ENCODE measurements around the gene NFYB.

NFYB gene

DNA sequence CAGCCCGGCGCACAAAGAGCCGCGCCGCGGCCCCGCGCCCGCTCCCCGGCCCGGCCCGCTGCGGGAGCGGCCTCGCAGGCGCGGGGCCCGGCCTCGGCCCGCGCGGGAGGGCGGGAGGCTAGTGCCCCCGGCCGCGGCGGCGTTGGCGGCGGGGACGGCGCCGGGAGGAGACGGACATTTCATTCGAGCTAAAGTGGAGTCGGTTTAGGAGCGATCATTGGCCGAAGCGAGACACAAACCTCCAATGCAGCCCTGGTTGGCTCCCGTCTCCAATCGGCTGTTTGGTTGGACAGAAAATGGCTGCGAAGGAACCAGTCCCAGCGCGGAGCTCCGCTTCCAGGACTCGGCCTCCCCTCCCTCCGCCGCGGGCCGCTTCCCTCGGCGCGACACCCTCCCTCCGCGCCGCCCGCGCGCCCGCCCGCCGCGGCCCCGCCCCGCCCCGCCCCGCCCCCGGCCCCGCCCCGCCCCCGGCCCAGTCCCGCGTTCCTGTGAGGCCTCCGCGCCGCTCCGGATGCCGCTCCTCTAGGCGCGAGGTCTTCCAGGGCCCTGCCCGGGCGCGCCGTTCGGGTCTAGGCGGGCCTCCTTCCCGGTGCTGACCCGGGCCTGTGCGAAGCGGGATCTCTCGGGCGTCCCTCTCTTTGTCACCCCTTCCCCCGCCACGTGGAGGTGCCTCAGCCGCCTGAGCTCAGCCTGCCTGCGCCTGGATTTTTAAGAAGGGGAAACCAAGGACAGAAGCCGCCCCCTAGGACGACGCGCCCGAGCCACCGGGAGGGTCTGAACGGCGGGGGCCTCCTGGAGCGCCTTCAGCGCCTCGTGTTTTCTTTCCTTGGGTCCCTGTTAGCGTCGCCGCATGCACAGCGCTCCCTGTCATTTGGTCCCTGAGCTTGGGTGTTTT, at the start of gene NFYB:
NFYB (minus strand) TSS at position 309 of the 895 bp plus-strand sequence. CDS start 2,757 bp downstream, outside the sequence.
- TF ChIP-seq, protein P1, sequence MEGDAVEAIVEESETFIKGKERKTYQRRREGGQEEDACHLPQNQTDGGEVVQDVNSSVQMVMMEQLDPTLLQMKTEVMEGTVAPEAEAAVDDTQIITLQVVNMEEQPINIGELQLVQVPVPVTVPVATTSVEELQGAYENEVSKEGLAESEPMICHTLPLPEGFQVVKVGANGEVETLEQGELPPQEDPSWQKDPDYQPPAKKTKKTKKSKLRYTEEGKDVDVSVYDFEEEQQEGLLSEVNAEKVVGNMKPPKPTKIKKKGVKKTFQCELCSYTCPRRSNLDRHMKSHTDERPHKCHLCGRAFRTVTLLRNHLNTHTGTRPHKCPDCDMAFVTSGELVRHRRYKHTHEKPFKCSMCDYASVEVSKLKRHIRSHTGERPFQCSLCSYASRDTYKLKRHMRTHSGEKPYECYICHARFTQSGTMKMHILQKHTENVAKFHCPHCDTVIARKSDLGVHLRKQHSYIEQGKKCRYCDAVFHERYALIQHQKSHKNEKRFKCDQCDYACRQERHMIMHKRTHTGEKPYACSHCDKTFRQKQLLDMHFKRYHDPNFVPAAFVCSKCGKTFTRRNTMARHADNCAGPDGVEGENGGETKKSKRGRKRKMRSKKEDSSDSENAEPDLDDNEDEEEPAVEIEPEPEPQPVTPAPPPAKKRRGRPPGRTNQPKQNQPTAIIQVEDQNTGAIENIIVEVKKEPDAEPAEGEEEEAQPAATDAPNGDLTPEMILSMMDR (conservative IDR thresholded peaks at IDR 0.05; ENCODE audit: low read depth, low read length), result no peak
- peak within 1 kb of the TSS; percentile 68 for H3K4me3 ChIP-seq (ENCODE audit: low read length)
- peak; percentile 95 for DNase-seq (ENCODE audit: low read depth)

DNA sequence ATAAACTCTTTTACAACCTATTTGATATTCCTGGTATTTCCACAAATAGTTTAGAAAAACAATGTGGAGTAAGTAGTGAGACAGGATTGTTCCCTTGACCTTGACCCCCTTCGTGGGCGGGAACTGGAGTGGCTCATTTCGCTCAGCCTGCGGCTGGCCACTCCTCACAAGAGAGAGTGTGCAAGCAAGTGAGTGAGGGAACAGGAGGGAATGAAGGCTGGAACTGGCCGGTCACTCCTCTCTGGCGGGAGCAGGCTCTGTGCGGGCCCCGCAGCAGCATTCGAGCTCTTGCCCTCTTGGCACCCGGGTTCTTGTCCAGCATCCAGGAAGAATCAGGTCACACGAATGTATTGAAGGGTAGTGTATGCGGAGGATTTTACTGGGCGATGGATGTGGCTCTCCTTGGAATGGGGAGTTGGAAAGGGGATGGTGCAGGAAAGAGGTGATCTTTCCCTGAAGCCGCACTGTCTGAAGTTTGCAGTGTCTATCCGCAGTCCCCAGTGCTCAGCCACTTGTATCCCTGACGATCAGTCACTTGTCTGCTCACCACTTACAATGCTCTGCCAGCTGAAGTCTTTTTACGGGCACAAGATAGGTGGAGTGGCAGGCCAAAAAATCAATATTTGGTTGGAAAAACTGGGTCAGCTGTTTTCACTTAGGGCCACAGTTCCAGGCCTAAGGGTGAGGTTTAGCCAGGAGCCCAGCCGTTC, 49.6 kb upstream of the NFYB start:
- H3K4me3 ChIP-seq (ENCODE audit: low read length), result no peak overlapping the region
- DNase-seq (ENCODE audit: low read depth), result no peak
- TF ChIP-seq, protein P1 (conservative IDR thresholded peaks at IDR 0.05; ENCODE audit: low read depth, low read length), result no peak

DNA sequence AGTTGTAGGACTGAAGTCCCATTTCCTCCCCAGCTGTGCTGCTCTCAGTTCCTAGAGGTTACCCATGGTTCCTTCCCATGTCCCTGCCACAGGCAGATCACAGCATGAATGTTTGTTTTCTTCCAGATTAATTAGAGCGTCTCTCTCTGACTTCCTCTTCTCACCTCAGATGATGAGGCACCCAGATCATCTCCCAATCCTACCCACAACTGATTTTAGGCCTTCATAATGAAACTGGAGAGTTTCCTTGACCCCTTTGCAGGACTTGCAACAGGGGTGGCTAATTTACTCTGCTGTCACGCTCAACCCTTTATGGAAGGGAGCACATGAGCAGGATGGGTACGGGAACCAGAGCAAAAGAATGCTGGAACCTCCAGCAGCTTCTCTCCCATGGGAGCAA, 45.4 kb upstream of the NFYB start:
- H3K4me3 ChIP-seq (ENCODE audit: low read length), result no peak overlapping the region
- no peak for DNase-seq (ENCODE audit: low read depth)
- TF ChIP-seq, protein P1 (conservative IDR thresholded peaks at IDR 0.05; ENCODE audit: low read depth, low read length), result no peak

DNA sequence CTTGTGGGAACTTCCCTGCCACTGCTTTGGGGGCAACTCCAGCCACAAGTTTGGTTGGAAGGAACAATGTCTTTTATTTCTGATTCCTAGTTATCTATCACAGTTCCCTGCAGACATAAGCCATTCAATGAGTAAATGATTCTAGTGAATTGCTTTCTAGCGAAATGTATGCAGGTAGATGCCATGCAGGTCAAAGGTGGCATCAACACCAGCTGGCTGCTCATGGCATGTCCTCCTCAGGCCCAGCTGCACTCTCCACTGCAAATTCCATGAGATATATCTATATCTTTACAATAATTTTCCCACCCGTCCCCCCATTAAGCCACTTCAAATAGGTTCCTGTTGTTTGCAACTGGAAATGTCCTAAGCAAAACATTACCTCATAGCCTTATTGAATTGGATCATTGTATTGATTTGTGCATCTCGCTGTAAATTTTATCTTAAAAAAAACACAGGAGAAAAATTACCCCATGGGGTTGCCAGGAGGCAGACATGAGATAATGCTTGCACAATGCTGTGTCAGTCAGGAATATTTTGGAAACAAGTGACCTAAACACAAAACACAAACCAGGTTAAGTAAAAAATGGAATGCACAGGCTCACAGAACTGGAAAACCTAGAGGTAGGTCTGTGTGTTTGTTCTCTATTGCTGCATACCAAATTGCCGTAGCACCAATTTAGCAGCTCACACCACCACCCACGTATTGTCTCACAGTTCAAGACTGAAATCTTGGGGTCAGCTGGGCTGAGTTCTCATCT, 44.8 kb upstream of the NFYB start:
- DNase-seq (ENCODE audit: low read depth), result no peak
- no peak overlapping the region for H3K4me3 ChIP-seq (ENCODE audit: low read length)
- TF ChIP-seq, protein P1 (conservative IDR thresholded peaks at IDR 0.05; ENCODE audit: low read depth, low read length), result no peak

DNA sequence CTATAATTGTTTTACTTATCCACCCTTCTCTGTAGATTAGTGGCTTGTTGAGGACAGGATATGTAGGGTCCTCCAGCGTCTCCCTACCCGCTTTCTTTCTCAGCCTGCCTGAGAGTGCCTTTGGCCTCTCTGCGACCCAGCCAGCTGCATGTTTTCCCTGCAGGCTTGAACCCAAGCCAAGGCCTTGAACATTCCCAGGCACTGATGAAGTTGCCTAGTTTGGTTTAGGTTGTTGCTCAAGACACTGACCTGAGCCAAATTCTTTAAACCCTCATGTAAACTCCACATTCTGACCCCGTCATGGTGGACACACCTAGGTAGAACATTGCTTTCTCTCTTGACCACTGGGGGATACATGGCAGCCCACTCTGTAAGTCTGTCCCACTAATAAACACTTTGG, 44.1 kb upstream of the NFYB start:
- DNase-seq (ENCODE audit: low read depth), result no peak
- H3K4me3 ChIP-seq (ENCODE audit: low read length), result no peak overlapping the region
- TF ChIP-seq, protein P1 (conservative IDR thresholded peaks at IDR 0.05; ENCODE audit: low read depth, low read length), result no peak

DNA sequence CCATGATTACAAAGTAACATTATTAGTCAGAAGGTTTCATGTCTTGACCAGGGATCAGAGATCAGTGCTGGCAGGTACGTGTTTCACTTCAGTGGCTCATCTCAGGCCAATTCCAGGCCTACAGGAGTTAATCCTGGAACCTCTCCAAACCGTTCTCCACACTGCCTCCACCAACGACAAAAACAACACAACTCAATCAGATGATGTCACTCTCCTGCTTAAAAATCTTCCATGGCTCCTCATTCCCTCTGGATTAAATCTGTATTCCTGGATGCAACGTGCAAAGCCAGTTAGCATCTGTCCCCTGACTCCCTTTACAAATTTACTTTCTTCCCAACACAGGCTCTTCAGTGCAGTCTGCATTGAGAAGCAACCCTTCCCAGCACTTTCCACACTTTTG, 43.3 kb upstream of the NFYB start:
- H3K4me3 ChIP-seq (ENCODE audit: low read length), result no peak overlapping the region
- TF ChIP-seq, protein P1 (conservative IDR thresholded peaks at IDR 0.05; ENCODE audit: low read depth, low read length), result no peak
- DNase-seq (ENCODE audit: low read depth), result peak; percentile 28
